ENCODE results near the gene HPDL. TPM values are rescaled to one million over a fixed set of nuclear protein-coding genes. Genes with fewer than 3 reads are reported as not detected.

HPDL gene
- total RNA-seq, 1 donor from 2014 or later: 0.61 TPM

DNA sequence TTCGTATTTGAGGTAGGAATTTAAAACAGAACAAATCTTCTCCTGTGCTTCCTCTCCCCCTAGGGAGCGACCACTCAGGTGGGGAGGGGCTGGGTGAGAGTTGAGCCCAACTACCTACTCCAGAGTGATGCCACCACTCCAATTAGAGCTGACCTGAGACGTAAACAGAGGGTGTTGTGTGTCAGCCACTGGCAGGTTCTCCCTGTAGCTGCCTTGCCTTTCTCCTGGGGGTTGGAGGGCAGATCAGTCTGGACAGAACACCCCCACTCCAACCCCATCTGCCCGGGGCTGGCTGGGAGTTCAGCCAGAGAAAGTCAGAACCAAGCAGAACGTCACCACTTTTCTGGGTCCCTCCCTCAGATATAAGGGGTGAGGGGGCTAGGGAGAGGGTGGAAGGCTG lies 2.0 kb downstream of the HPDL start:
- FAIRE-seq (no peak), DNase-seq (ENCODE audit: low read depth) (no peak)
- Histone ChIP-seq H3K36me3 (ENCODE audit: insufficient read depth, low read length) (no peaks in the 10 kb centered on the region), H3K4me3 (ENCODE audit: insufficient read depth, low read depth, low read length) (no peak overlapping the region), H3K27me3 (ENCODE audit: insufficient read depth, low read length) (no peaks in the 10 kb centered on the region), H3K9me3 (ENCODE audit: insufficient read depth, low read depth, low read length) (no peaks in the 10 kb centered on the region), H3K79me2 (ENCODE audit: insufficient read depth, low read length) (no peaks in the 10 kb centered on the region), H3K27ac (ENCODE audit: low read depth, low read length) (no peak overlapping the region), H3K4me2 (ENCODE audit: low read length) (no peak overlapping the region), H2AFZ (ENCODE audit: low read depth, low read length) (no peak overlapping the region), H3K9ac (ENCODE audit: low read length) (no peak overlapping the region), H4K20me1 (ENCODE audit: insufficient read depth, low read length) (no peaks in the 10 kb centered on the region), H3K4me1 (ENCODE audit: insufficient read depth, low read length) (peaks cover 10% of the 10 kb centered on the region)
- H3K27ac Mint-ChIP-seq (ENCODE audit: unreplicated experiment): no peak overlapping the region
- TF ChIP-seq EZH2 (IDR thresholded peaks at IDR 0.05; ENCODE audit: insufficient read depth, low read length) (no peak), CTCF (IDR thresholded peaks at IDR 0.05; ENCODE audit: insufficient read depth, low read depth, low read length) (no peak)
- peaks cover 2% of the 10 kb centered on the region for H3K27me3 Mint-ChIP-seq (ENCODE audit: low read depth, unreplicated experiment)
- no peak overlapping the region for H3K4me3 Mint-ChIP-seq (ENCODE audit: unreplicated experiment)
- peaks cover 7% of the 10 kb centered on the region for H3K4me1 Mint-ChIP-seq (ENCODE audit: low read depth, unreplicated experiment)
- H3K36me3 Mint-ChIP-seq (ENCODE audit: low read depth, unreplicated experiment): peaks cover 4% of the 10 kb centered on the region
- no peaks in the 10 kb centered on the region for H3K9me3 Mint-ChIP-seq (ENCODE audit: unreplicated experiment)

DNA sequence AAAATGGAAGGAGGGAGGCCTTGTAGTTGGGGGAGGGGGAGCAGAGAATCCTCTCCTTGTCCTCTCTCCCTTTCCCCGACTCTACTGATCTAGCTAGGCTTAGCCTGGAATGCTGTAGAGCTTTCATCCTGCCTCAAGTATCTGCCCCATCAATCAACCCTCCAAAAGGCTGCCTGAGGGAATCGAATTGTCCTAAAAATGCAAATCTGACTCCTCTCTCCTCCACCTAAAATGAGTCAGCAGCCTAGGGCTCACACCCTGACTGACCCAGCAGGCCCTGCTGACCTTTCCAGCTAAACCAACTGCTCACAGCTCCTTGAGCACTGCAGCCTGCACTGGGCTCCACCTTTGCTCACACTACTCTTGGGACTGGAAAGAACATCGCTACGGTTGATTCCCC lies 2.8 kb downstream of the HPDL start:
- Histone ChIP-seq H3K9me3 (ENCODE audit: insufficient read depth, low read depth, low read length) (no peaks in the 10 kb centered on the region), H3K27me3 (ENCODE audit: insufficient read depth, low read length) (no peaks in the 10 kb centered on the region), H3K36me3 (ENCODE audit: insufficient read depth, low read length) (no peaks in the 10 kb centered on the region), H3K4me1 (ENCODE audit: insufficient read depth, low read length) (peaks cover 10% of the 10 kb centered on the region), H3K27ac (ENCODE audit: low read depth, low read length) (no peak overlapping the region), H3K4me2 (ENCODE audit: low read length) (no peak overlapping the region), H3K79me2 (ENCODE audit: insufficient read depth, low read length) (no peaks in the 10 kb centered on the region), H4K20me1 (ENCODE audit: insufficient read depth, low read length) (no peaks in the 10 kb centered on the region), H3K9ac (ENCODE audit: low read length) (no peak overlapping the region), H3K4me3 (ENCODE audit: insufficient read depth, low read depth, low read length) (no peak overlapping the region), H2AFZ (ENCODE audit: low read depth, low read length) (no peak overlapping the region)
- Mint-ChIP-seq H3K9me3 (ENCODE audit: unreplicated experiment) (no peaks in the 10 kb centered on the region), H3K27ac (ENCODE audit: unreplicated experiment) (no peak overlapping the region), H3K4me3 (ENCODE audit: unreplicated experiment) (no peak overlapping the region), H3K27me3 (ENCODE audit: low read depth, unreplicated experiment) (peaks cover 2% of the 10 kb centered on the region), H3K36me3 (ENCODE audit: low read depth, unreplicated experiment) (peaks cover 4% of the 10 kb centered on the region), H3K4me1 (ENCODE audit: low read depth, unreplicated experiment) (peaks cover 9% of the 10 kb centered on the region)
- FAIRE-seq (no peak), DNase-seq (ENCODE audit: low read depth) (no peak)
- TF ChIP-seq CTCF (IDR thresholded peaks at IDR 0.05; ENCODE audit: insufficient read depth, low read depth, low read length) (no peak), EZH2 (IDR thresholded peaks at IDR 0.05; ENCODE audit: insufficient read depth, low read length) (no peak)

DNA sequence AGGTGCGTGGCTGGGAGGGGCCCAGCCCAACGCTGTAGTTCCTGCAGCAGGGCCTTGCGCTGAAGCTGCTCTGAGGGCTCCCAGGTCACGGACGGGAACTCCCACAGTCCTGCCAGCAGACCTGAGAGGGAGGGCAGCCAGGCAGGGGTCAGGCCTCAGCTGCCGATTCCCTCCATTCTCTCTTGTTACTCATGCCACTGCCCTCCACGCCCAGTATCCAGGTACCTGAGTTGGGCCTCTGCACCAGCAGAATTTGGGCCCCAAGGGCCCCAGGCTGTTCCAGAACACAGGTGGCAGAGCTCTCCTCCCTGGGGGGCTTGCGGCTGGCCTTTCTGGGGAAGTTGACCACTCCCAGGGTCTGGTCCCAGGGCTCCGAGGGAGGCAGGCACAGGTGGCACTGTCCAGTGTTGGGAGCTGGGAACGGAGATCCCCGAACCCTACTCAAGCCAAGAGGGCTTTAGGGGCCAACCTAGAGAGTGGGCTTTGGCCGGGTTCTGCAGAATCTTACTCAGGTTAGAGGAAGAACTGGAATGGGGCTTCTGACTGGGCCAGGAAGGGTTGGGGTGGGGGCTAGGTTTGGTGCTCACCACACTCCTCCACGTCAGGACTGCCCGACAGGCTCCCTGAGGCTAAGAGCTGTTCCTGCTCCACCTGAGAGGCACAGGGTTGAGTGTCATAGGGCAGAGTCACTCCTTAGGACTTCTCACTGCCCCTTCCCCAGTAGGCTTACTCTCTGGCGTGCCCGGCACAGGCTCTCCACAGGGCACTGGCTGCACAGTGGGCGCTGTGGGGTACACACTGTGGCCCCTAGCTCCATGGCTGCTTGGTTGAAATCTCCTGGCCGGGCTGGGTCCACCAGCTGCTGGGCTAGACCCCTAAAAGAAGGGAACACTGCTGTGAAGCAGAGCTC lies 5.0 kb downstream of the HPDL start:
- Histone ChIP-seq H3K79me2 (ENCODE audit: insufficient read depth, low read length) (no peaks in the 10 kb centered on the region), H3K36me3 (ENCODE audit: insufficient read depth, low read length) (no peaks in the 10 kb centered on the region), H3K4me1 (ENCODE audit: insufficient read depth, low read length) (peaks cover 10% of the 10 kb centered on the region), H4K20me1 (ENCODE audit: insufficient read depth, low read length) (no peaks in the 10 kb centered on the region), H3K27me3 (ENCODE audit: insufficient read depth, low read length) (no peaks in the 10 kb centered on the region), H3K4me3 (ENCODE audit: insufficient read depth, low read depth, low read length) (no peak overlapping the region), H3K9me3 (ENCODE audit: insufficient read depth, low read depth, low read length) (no peaks in the 10 kb centered on the region), H2AFZ (ENCODE audit: low read depth, low read length) (no peak overlapping the region), H3K9ac (ENCODE audit: low read length) (no peak overlapping the region), H3K4me2 (ENCODE audit: low read length) (no peak overlapping the region), H3K27ac (ENCODE audit: low read depth, low read length) (no peak overlapping the region)
- Mint-ChIP-seq H3K27ac (ENCODE audit: unreplicated experiment) (no peak overlapping the region), H3K27me3 (ENCODE audit: low read depth, unreplicated experiment) (peaks cover 2% of the 10 kb centered on the region), H3K4me3 (ENCODE audit: unreplicated experiment) (no peak overlapping the region), H3K9me3 (ENCODE audit: unreplicated experiment) (no peaks in the 10 kb centered on the region), H3K36me3 (ENCODE audit: low read depth, unreplicated experiment) (peaks cover 6% of the 10 kb centered on the region), H3K4me1 (ENCODE audit: low read depth, unreplicated experiment) (peaks cover 9% of the 10 kb centered on the region)
- TF ChIP-seq EZH2 (IDR thresholded peaks at IDR 0.05; ENCODE audit: insufficient read depth, low read length) (no peak), CTCF (IDR thresholded peaks at IDR 0.05; ENCODE audit: insufficient read depth, low read depth, low read length) (no peak)
- DNase-seq (ENCODE audit: low read depth) (no peak), FAIRE-seq (no peak)

Data from astrocyte (in vitro differentiated cells and primary cell).